H1 (cell line): ENCODE measurements around the gene NOTCH2NLA. TPM values are rescaled to one million over a fixed set of nuclear protein-coding genes. Genes with fewer than 3 reads are reported as not detected.
"Not testable (repeated sequence)": the region's sequence is repeated elsewhere in the genome, so short reads cannot be mapped to it uniquely, and the experiment has no call there.

Source experiments
- CTCF ChIA-PET: fragments of 300-600 bp; sonication (Branson Sonifier 250); formaldehyde crosslinking; loops from one replicate; lab custom pipeline; 2021; ENCODE audit not compliant: partially characterized antibody; lab: Charles Lee
- POLR2A ChIA-PET: fragments of 300-600 bp; sonication (Branson Sonifier 250); formaldehyde crosslinking; loops from one replicate; lab custom pipeline; 2021; ENCODE audit warnings: inconsistent platforms; ENCODE audit not compliant: partially characterized antibody; lab: Charles Lee
- DNase-seq, 2 experiments: peaks; one replicate each; pipeline versions ENCODE4 v3.0.0 to v3.0.0-alpha.2; 2010 to 2022; ENCODE audit warnings: low spot score in 2 of 2, low read depth in 1 of 2, mixed read lengths in 1 of 2
- FAIRE-seq: peaks from 2 replicates; lab custom pipeline; 2011; peaks lifted over from hg19 to GRCh38; lab: Jason Lieb, UNC
- H2AFZ ChIP-seq: 2 replicates; pipeline ENCODE4 v1.8.1; 2012; ENCODE audit warnings: low read length, inconsistent platforms
- H2AK5ac ChIP-seq: 2 replicates; pipeline ENCODE4 v1.6.1; 2013; ENCODE audit warnings: low read depth, low read length
- H2BK120ac ChIP-seq: replicated peaks from 2 replicates; pipeline ENCODE3; 2013; ENCODE audit warnings: low read depth, low read length, inconsistent platforms
- H2BK12ac ChIP-seq: 2 replicates; pipeline ENCODE4 v1.6.1; 2013; ENCODE audit warnings: low read depth, low read length
- H2BK15ac ChIP-seq: 2 replicates; pipeline ENCODE4 v1.6.1; 2013; ENCODE audit warnings: low read length
- H2BK20ac ChIP-seq: 2 replicates; pipeline ENCODE4 v1.6.1; 2013; ENCODE audit warnings: low read length
- H2BK5ac ChIP-seq: 2 replicates; pipeline ENCODE4 v1.6.1; 2013; ENCODE audit warnings: low read depth, low read length
- H3K14ac ChIP-seq: 2 replicates; pipeline ENCODE4 v1.6.1; 2013; ENCODE audit warnings: inconsistent platforms; ENCODE audit not compliant: insufficient read length
- H3K18ac ChIP-seq: 2 replicates; pipeline ENCODE4 v1.6.1; 2013; ENCODE audit warnings: low read length; ENCODE audit errors: extremely low read depth
- H3K23ac ChIP-seq: 2 replicates; pipeline ENCODE4 v1.6.1; 2013; ENCODE audit warnings: inconsistent platforms; ENCODE audit not compliant: insufficient read length
- H3K23me2 ChIP-seq: 2 replicates; pipeline ENCODE4 v1.6.1; 2013; ENCODE audit warnings: low read depth, low read length
- H3K27ac ChIP-seq: 2 replicates; pipeline ENCODE4 v1.6.1; 2011; ENCODE audit warnings: low read depth, low read length, inconsistent platforms
- H3K27me3 ChIP-seq, 4 experiments: replicated peaks in 1 of 4; 1 replicate in 1 of 4; 2 replicates in 3 of 4; pipeline versions ENCODE4 v1.6.1 to v1.8.1; 2011 to 2013; ENCODE audit warnings: low read length in 3 of 4, mild to moderate bottlenecking in 3 of 4, inconsistent platforms in 2 of 4, mixed read lengths in 2 of 4, moderate library complexity in 1 of 4; ENCODE audit not compliant: control insufficient read depth in 3 of 4, insufficient read depth in 3 of 4; ENCODE audit errors: extremely low read depth in 1 of 4
- H3K36me3 ChIP-seq, 4 experiments: 2 replicates each; pipeline versions ENCODE4 v1.6.1 to v1.8.1; 2011 to 2013; ENCODE audit warnings: mild to moderate bottlenecking in 4 of 4, low read length in 3 of 4, moderate library complexity in 2 of 4, control low read depth in 1 of 4, inconsistent platforms in 1 of 4; ENCODE audit not compliant: insufficient read depth in 4 of 4, control insufficient read depth in 2 of 4
- H3K4ac ChIP-seq: replicated peaks from 2 replicates; pipeline ENCODE3; 2013; ENCODE audit warnings: low read length, low read depth, mixed read lengths, inconsistent platforms; ENCODE audit not compliant: insufficient read length
- H3K4me1 ChIP-seq, 4 experiments: replicated peaks in 1 of 4; 1 replicate in 1 of 4; 2 replicates in 3 of 4; pipeline versions ENCODE4 v1.6.1 to v1.8.1; 2011 to 2013; ENCODE audit warnings: low read length in 3 of 4, inconsistent platforms in 2 of 4, mixed read lengths in 1 of 4; ENCODE audit not compliant: insufficient read depth in 4 of 4, control insufficient read depth in 3 of 4
- H3K4me2 ChIP-seq, 2 experiments: 2 replicates each; pipeline versions ENCODE4 v1.6.1 to v1.8.1; 2011 to 2013; ENCODE audit warnings: low read depth in 2 of 2, low read length in 2 of 2, control low read depth in 1 of 2, inconsistent platforms in 1 of 2, mild to moderate bottlenecking in 1 of 2; ENCODE audit not compliant: insufficient read depth in 1 of 2
- H3K4me3 ChIP-seq, 4 experiments: fragments of 200-600, 300-600 bp in 1 of 4; sonication (generic), shearing (Covaris generic), sonication (Bioruptor Twin) in 1 of 4; 2 replicates each; pipeline versions ENCODE4 v1.5.1 to v1.8.1; 2011 to 2016; ENCODE audit warnings: low read length in 4 of 4, low read depth in 3 of 4, control low read depth in 2 of 4, inconsistent platforms in 2 of 4, mild to moderate bottlenecking in 2 of 4, mixed read lengths in 1 of 4, moderate library complexity in 1 of 4; ENCODE audit not compliant: insufficient read depth in 2 of 4; ENCODE audit errors: extremely low read depth in 1 of 4
- H3K56ac ChIP-seq: replicated peaks from 2 replicates; pipeline ENCODE3; 2013; ENCODE audit warnings: low read depth, mild to moderate bottlenecking, mixed read lengths, low read length, inconsistent platforms; ENCODE audit not compliant: insufficient read length
- H3K79me1 ChIP-seq: 2 replicates; pipeline ENCODE4 v1.6.1; 2013; ENCODE audit warnings: low read depth, low read length, control low read depth
- H3K79me2 ChIP-seq, 2 experiments: 2 replicates each; pipeline versions ENCODE4 v1.6.1 to v1.8.1; 2012 to 2013; ENCODE audit warnings: low read length in 2 of 2, mild to moderate bottlenecking in 2 of 2, inconsistent platforms in 1 of 2; ENCODE audit not compliant: insufficient read depth in 2 of 2, control insufficient read depth in 1 of 2
- H3K9ac ChIP-seq, 4 experiments: replicated peaks in 1 of 4; 1 replicate in 1 of 4; 2 replicates in 3 of 4; pipeline versions ENCODE4 v1.6.1 to v1.8.1; 2011 to 2013; ENCODE audit warnings: low read depth in 3 of 4, low read length in 3 of 4, control low read depth in 2 of 4, mild to moderate bottlenecking in 2 of 4, moderate library complexity in 2 of 4, inconsistent platforms in 1 of 4; ENCODE audit errors: extremely low read depth in 1 of 4
- H3K9me3 ChIP-seq, 2 experiments: 2 replicates each; pipeline versions ENCODE4 v1.6.1 to v1.8.1; 2012 to 2013; ENCODE audit warnings: mild to moderate bottlenecking in 2 of 2, moderate library complexity in 2 of 2, control low read depth in 1 of 2, inconsistent platforms in 1 of 2, low read depth in 1 of 2, low read length in 1 of 2, mixed read lengths in 1 of 2; ENCODE audit not compliant: insufficient read depth in 2 of 2
- H4K20me1 ChIP-seq, 2 experiments: replicated peaks in 1 of 2; 2 replicates each; pipeline versions ENCODE3 to v1.8.1; 2011 to 2013; ENCODE audit warnings: inconsistent platforms in 2 of 2, low read length in 2 of 2, mild to moderate bottlenecking in 1 of 2; ENCODE audit not compliant: insufficient read depth in 2 of 2, control insufficient read depth in 1 of 2
- H4K5ac ChIP-seq: 2 replicates; pipeline ENCODE4 v1.6.1; 2013; ENCODE audit warnings: low read length, low read depth, mixed read lengths, inconsistent platforms; ENCODE audit not compliant: insufficient read length
- H4K8ac ChIP-seq: 2 replicates; pipeline ENCODE4 v1.8.0; 2013; ENCODE audit warnings: mild to moderate bottlenecking, moderate library complexity, low read length, inconsistent platforms; ENCODE audit not compliant: insufficient read depth; ENCODE audit errors: extremely low read depth
- H4K91ac ChIP-seq: replicated peaks from 2 replicates; pipeline ENCODE3; 2013; ENCODE audit warnings: low read length, mixed read lengths, inconsistent platforms; ENCODE audit not compliant: insufficient read length
- WGBS, 2 experiments: shearing (Covaris generic) in 1 of 2; methylation state at CpG; one replicate each; pipeline versions ENCODE4 v1.1.6 to v1.1.7; 2013 to 2015; ENCODE audit warnings: low lambda C conversion rate in 2 of 2, mixed read lengths in 2 of 2, inconsistent platforms in 1 of 2, low coverage in 1 of 2, missing lambda C conversion rate in 1 of 2; ENCODE audit not compliant: insufficient replicate concordance in 2 of 2, insufficient coverage in 1 of 2, insufficient read length in 1 of 2; ENCODE audit errors: extremely low coverage in 1 of 2, missing lambda C conversion rate in 1 of 2; 5-methylcytosine and 5-hydroxymethylcytosine counted together
- polyA plus RNA-seq, 7 experiments: library from polyadenylated mRNA; depleted of rRNA in 3 of 7; stranded (reverse) in 5 of 7; unstranded in 2 of 7; fragments of >200 nt in 5 of 7; fragments of 200-250 nt in 2 of 7; gene quantifications; 1 replicate in 5 of 7; 2 replicates in 1 of 7; 4 replicates in 1 of 7; pipeline versions ENCODE4 v1.2.1 to v1.2.3, GENCODE V29; 2011 to 2013; ENCODE audit warnings: missing spikeins in 2 of 7, mixed read lengths in 2 of 7
- total RNA-seq: library from RNA; stranded (reverse); fragmentation: NEBNext Ultra II Directional; extraction: Animal tissue kit (Norgen Biotek cat#: 25700); gene quantifications from 2 replicates; pipeline ENCODE4 v1.2.1, GENCODE V29; 2021

NOTCH2NLA gene
- total and polyA plus RNA-seq, 2 of the 8 experiments (the other 6 are each of a cell fraction or from before 2014, with no cell fraction given): 4.1 to 6.2 TPM

DNA sequence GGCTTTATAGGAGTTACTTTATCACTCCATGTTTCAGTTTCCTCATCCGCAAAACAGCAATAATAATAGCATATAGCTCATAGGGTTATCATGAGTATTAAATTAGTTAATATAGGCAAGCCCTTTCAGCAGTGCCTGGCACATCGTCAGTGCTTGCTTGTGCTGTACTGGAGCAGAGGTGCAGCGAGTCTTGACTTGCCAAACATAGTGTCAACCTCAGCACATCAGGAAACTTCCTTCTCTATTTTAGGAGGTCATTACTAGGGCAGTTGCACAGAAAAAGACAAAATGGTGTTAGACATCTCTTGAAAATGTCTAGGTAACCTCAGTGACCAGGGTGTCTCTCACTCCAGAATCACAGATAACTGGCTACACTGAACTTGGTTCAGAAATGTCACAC, 35.9 kb upstream of the NOTCH2NLA start:
- WGBS, 2 experiments: no CpG with 5 or more reads among the region's 3 CpGs
- H3K14ac ChIP-seq, DNase-seq, CTCF ChIA-PET, H3K4me2 ChIP-seq, H2BK120ac ChIP-seq, H3K9me3 ChIP-seq, H2BK20ac ChIP-seq, H3K4me1 ChIP-seq, H4K91ac ChIP-seq, H3K27ac ChIP-seq, H3K79me2 ChIP-seq, H3K36me3 ChIP-seq, H3K27me3 ChIP-seq, H3K4ac ChIP-seq, H3K56ac ChIP-seq, FAIRE-seq, H3K23me2 ChIP-seq, H3K9ac ChIP-seq, H3K4me3 ChIP-seq, H2BK15ac ChIP-seq, H4K5ac ChIP-seq, H2BK5ac ChIP-seq, H4K8ac ChIP-seq, H4K20me1 ChIP-seq, H3K18ac ChIP-seq, H3K79me1 ChIP-seq, POLR2A ChIA-PET, H3K23ac ChIP-seq, H2AFZ ChIP-seq, H2AK5ac ChIP-seq, H2BK12ac ChIP-seq: not testable (repeated sequence)

- H2BK20ac ChIP-seq, H2AFZ ChIP-seq, H3K79me2 ChIP-seq, H3K4me1 ChIP-seq, H3K36me3 ChIP-seq, H3K27me3 ChIP-seq, H4K91ac ChIP-seq, H3K18ac ChIP-seq, H3K14ac ChIP-seq, H2BK12ac ChIP-seq, CTCF ChIA-PET, H4K20me1 ChIP-seq, H3K23ac ChIP-seq, H2AK5ac ChIP-seq, FAIRE-seq, H3K23me2 ChIP-seq, H3K4me3 ChIP-seq, POLR2A ChIA-PET, H3K56ac ChIP-seq, H3K4ac ChIP-seq, H2BK120ac ChIP-seq, H3K79me1 ChIP-seq, H2BK5ac ChIP-seq, H2BK15ac ChIP-seq, H3K9me3 ChIP-seq, H4K8ac ChIP-seq, H3K27ac ChIP-seq, H4K5ac ChIP-seq, H3K4me2 ChIP-seq, H3K9ac ChIP-seq, DNase-seq: not testable (repeated sequence)
- no CpG with 5 or more reads among the region's 8 CpGs for WGBS, 2 experiments
Measured at GRCh38 chr1:146260006-146260730, 31.3 kb upstream of the NOTCH2NLA start.
